SU-DHL-6 (cell line): ENCODE measurements around the gene KLHL18.

ENCODE experiments used
- CTCF ChIP-seq: fragments of 200-600 bp; sonication (generic); IDR thresholded peaks from one replicate; pipeline ENCODE4 v1.5.1; 2017; ENCODE audit warnings: antibody characterized with exemption, mild to moderate bottlenecking, low read length, moderate library complexity; ENCODE audit not compliant: insufficient read depth, poor library complexity, severe bottlenecking
- EZH2phosphoT487 ChIP-seq: fragments of 200-600 bp; sonication (generic), shearing (Covaris generic); conservative IDR thresholded peaks from 2 replicates; pipeline ENCODE4 v1.6.1; 2018; ENCODE audit warnings: mild to moderate bottlenecking, antibody characterized with exemption, low read length, moderate library complexity, mixed read lengths

- TF ChIP-seq CTCF: no peak
- TF ChIP-seq EZH2phosphoT487: no peak
These were observed 54.9 kb downstream of the KLHL18 start for GRCh38 chr3:47337656-47338055.
